ENCODE data around the gene UGT3A1.
A peak's percentile ranks its signal among the peaks of the same experiment; 100 is the strongest.

The UGT3A1 gene

DNA sequence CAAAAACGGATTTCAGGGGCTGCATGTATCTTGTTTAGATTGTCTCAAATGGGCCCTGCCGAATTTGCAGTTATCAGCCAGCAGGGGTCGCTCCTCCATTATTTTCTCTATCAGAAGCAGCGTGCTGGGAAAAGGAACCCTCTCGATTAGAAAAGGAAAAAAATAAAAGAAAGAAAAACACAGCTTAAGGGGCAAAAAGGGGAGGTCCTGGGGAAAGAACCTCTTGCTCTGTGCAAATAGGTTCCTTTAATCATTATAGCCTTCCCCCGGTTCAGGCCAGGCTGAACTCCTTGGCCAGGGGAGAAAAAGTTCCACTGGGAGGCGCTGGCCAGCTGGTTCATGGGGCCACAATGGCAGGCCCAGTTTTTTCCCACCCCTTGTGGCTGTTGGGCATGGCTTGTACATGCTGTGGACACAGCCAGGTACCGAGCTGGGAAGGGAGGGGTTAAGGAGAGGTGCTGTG, 27.8 kb downstream of the UGT3A1 start:
- H3K4me3 ChIP-seq (ENCODE audit: low read depth, low read length): no peak overlapping the region
- TF ChIP-seq, protein P1, sequence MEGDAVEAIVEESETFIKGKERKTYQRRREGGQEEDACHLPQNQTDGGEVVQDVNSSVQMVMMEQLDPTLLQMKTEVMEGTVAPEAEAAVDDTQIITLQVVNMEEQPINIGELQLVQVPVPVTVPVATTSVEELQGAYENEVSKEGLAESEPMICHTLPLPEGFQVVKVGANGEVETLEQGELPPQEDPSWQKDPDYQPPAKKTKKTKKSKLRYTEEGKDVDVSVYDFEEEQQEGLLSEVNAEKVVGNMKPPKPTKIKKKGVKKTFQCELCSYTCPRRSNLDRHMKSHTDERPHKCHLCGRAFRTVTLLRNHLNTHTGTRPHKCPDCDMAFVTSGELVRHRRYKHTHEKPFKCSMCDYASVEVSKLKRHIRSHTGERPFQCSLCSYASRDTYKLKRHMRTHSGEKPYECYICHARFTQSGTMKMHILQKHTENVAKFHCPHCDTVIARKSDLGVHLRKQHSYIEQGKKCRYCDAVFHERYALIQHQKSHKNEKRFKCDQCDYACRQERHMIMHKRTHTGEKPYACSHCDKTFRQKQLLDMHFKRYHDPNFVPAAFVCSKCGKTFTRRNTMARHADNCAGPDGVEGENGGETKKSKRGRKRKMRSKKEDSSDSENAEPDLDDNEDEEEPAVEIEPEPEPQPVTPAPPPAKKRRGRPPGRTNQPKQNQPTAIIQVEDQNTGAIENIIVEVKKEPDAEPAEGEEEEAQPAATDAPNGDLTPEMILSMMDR (IDR thresholded peaks at IDR 0.05; ENCODE audit: insufficient read depth, low read depth, low read length, missing control alignments): peak; percentile 36
- DNase-seq (ENCODE audit: low read depth): peak; percentile 31

- TF ChIP-seq, protein P1 (IDR thresholded peaks at IDR 0.05; ENCODE audit: insufficient read depth, low read depth, low read length, missing control alignments): no peak
- H3K4me3 ChIP-seq (ENCODE audit: low read depth, low read length): no peak overlapping the region
- DNase-seq (ENCODE audit: low read depth): no peak
These were observed 30.9 kb downstream of the UGT3A1 start for GRCh38 chr5:35960328-35960727.

GRCh38 chr5:35956429-35956828, 34.8 kb downstream of the UGT3A1 start:
- H3K4me3 ChIP-seq (ENCODE audit: low read depth, low read length): no peak overlapping the region
- DNase-seq (ENCODE audit: low read depth): no peak
- TF ChIP-seq, protein P1 (IDR thresholded peaks at IDR 0.05; ENCODE audit: insufficient read depth, low read depth, low read length, missing control alignments): no peak

GRCh38 chr5:35954175-35954574, 37.0 kb downstream of the UGT3A1 start:
- no peak for DNase-seq (ENCODE audit: low read depth)
- TF ChIP-seq, protein P1 (IDR thresholded peaks at IDR 0.05; ENCODE audit: insufficient read depth, low read depth, low read length, missing control alignments): no peak
- H3K4me3 ChIP-seq (ENCODE audit: low read depth, low read length): no peak overlapping the region

DNA sequence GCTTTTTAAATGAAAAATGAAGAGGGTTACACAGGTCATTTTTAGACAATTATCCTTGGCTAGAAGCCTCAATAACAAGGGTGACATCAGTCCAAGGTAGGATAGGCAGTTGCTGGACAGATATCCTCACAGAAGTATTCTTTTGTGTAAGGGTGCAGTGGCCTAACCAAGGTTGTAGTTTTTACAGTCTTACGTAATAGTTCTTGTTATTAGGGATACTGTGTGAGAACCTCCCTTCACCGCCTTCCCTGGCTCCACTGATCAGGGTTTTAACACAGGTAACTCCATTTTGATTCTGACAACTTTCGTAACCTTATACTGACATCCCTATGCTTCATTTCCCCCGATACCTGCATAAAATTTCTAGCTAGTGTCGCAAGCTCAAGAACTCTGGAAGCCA, 44.1 kb downstream of the UGT3A1 start:
- H3K4me3 ChIP-seq (ENCODE audit: low read depth, low read length): no peak overlapping the region
- no peak for DNase-seq (ENCODE audit: low read depth)
- TF ChIP-seq, protein P1 (IDR thresholded peaks at IDR 0.05; ENCODE audit: insufficient read depth, low read depth, low read length, missing control alignments): no peak

- no peak overlapping the region for H3K4me3 ChIP-seq (ENCODE audit: low read depth, low read length)
- no peak for DNase-seq (ENCODE audit: low read depth)
- TF ChIP-seq, protein P1 (IDR thresholded peaks at IDR 0.05; ENCODE audit: insufficient read depth, low read depth, low read length, missing control alignments): no peak
These were observed 51.6 kb downstream of the UGT3A1 start for GRCh38 chr5:35939639-35940038.

- TF ChIP-seq, protein P1 (IDR thresholded peaks at IDR 0.05; ENCODE audit: insufficient read depth, low read depth, low read length, missing control alignments): no peak
- DNase-seq (ENCODE audit: low read depth): peak; percentile 74
- no peak within 1 kb of the TSS for H3K4me3 ChIP-seq (ENCODE audit: low read depth, low read length)
These were observed 52.5 kb downstream of the UGT3A1 start, which contains the start of gene CAPSL for GRCh38 chr5:35938568-35939227. Gene CAPSL, minus strand, starts transcription at chr5:35938622. Its CDS starts 17,502 bp downstream, at chr5:35921120.

Data from GM12865 (cell line).